Measurements from ENCODE around the gene ARID5B.

ARID5B gene

GRCh38 chr10:61900829-61901792 is at the start of gene ARID5B:
ARID5B (plus strand) TSS chr10:61901699; CDS start chr10:61901710, 11 bp downstream.
- ChIA-PET CTCF (interaction anchor here (1.0 to 3.2 kb wide), 6 partner anchors 119 to 344 kb away, joined by 3 to 18 read pairs (median 8); no protein-coding TSS in a partner anchor), POLR2A (interaction anchor here (0.7 to 1.2 kb wide), 2 partner anchors 63 to 64 kb away, joined by 3 read pairs; no protein-coding TSS in a partner anchor)
- H3K4me3 ChIP-seq (ENCODE audit: low read depth, low read length): peak within 1 kb of the TSS; percentile 81
- no peak for DNase-seq (ENCODE audit: low read depth, low spot score)
- no peak for TF ChIP-seq CTCF (IDR thresholded peaks at IDR 0.05; ENCODE audit: insufficient read depth, low read length, missing control alignments)

GRCh38 chr10:61852261-61852660 is 49.2 kb upstream of the ARID5B start:
- POLR2A ChIA-PET: no interaction called here
- DNase-seq (ENCODE audit: low read depth, low spot score): no peak

GRCh38 chr10:61855771-61856170 is 45.7 kb upstream of the ARID5B start:
- POLR2A ChIA-PET: no interaction called here
- no peak for DNase-seq (ENCODE audit: low read depth, low spot score)
- CTCF ChIA-PET: no interaction called here
- no peak for TF ChIP-seq CTCF (IDR thresholded peaks at IDR 0.05; ENCODE audit: insufficient read depth, low read length, missing control alignments)
- H3K4me3 ChIP-seq (ENCODE audit: low read depth, low read length): no peak overlapping the region

More at GRCh38 chr10:61852261-61852660, 49.2 kb upstream of the ARID5B start:
- CTCF ChIA-PET: no interaction called here
- no peak overlapping the region for H3K4me3 ChIP-seq (ENCODE audit: low read depth, low read length)
- TF ChIP-seq CTCF (IDR thresholded peaks at IDR 0.05; ENCODE audit: insufficient read depth, low read length, missing control alignments): no peak

- CTCF ChIA-PET: interaction anchor here (1.0 to 1.4 kb wide), 2 partner anchors 12 to 106 kb away, joined by 3 to 4 read pairs; no protein-coding TSS in a partner anchor
- DNase-seq (ENCODE audit: low read depth, low spot score): no peak
- TF ChIP-seq CTCF (IDR thresholded peaks at IDR 0.05; ENCODE audit: insufficient read depth, low read length, missing control alignments): no peak
- no peak overlapping the region for H3K4me3 ChIP-seq (ENCODE audit: low read depth, low read length)
- POLR2A ChIA-PET: no interaction called here
Observed at GRCh38 chr10:61857746-61858145, 43.8 kb upstream of the ARID5B start.

- no peak for DNase-seq (ENCODE audit: low read depth, low spot score)
- no peak overlapping the region for H3K4me3 ChIP-seq (ENCODE audit: low read depth, low read length)
- CTCF ChIA-PET: no interaction called here
- POLR2A ChIA-PET: no interaction called here
- no peak for TF ChIP-seq CTCF (IDR thresholded peaks at IDR 0.05; ENCODE audit: insufficient read depth, low read length, missing control alignments)
Observed at GRCh38 chr10:61859786-61860185, 41.7 kb upstream of the ARID5B start.

- POLR2A ChIA-PET: no interaction called here
- no peak overlapping the region for H3K4me3 ChIP-seq (ENCODE audit: low read depth, low read length)
- DNase-seq (ENCODE audit: low read depth, low spot score): no peak
- TF ChIP-seq CTCF (IDR thresholded peaks at IDR 0.05; ENCODE audit: insufficient read depth, low read length, missing control alignments): no peak
- CTCF ChIA-PET: no interaction called here
Observed at GRCh38 chr10:61860964-61861758, 40.3 kb upstream of the ARID5B start.
